HL-60/S4 treated with phorbol 12-myristate 13-acetate at 8.2 ng/mL for 4 days and 3 days (cell line): ENCODE results near the gene GNAT2.

Experiments
- in situ Hi-C: fragments of 300-500 bp; cut with MboI; formaldehyde crosslinking; loops from 2 replicates; pipeline ENCODE4 v1.15.0; 2022; ENCODE audit warnings: low sequenced_read_pairs

The GNAT2 gene

DNA sequence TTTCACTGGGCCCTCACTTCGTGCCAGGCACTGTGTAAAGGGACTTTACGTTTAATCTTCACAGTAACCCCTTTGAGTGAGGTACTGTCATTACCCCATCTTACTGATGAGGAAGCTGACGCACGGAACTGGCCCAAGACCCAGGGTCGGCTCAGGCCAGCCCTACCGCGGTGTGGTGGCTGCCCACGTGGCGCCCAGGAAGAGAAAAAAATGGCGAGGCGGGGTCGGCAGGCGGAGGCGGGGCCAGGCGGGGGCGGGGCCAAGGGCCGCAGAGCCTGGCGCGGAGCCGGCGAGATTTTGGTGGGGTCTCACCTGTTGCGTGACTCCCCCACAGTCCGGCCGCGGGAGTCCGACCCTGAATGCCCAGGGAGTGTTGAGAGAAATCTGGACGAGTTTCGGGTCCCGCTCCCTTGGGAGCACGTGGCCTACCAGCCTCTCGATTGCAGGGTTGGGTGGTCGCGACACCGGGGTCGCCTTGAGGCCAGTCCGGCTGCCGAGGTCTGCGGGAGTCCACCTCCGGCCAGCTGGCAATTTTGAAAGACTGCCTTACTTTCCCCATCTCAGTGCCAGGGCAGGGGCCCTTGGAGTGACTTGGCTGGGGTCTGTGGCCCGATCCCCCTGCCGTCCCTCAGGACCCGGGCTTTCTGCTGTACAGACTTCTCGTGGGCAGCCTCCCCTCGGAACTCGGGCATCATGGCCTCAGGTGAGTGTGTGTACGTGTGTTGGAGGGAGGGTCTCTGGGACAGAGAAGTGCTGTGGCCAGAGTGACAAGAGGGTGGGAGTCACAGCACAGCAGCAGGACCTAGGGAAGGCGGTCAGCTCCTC is at the start of gene GNAT2, which contains the start of gene AMPD2:
TSS of gene GNAT2 (minus strand) at position 41 of the 825 bp plus-strand sequence. CDS start 6,746 bp downstream, outside the sequence.
TSS of gene AMPD2 (plus strand) at position 262 of the 825 bp plus-strand sequence. CDS start 1,339 bp downstream, outside the sequence.
- in situ Hi-C loops: no loop called here

DNA sequence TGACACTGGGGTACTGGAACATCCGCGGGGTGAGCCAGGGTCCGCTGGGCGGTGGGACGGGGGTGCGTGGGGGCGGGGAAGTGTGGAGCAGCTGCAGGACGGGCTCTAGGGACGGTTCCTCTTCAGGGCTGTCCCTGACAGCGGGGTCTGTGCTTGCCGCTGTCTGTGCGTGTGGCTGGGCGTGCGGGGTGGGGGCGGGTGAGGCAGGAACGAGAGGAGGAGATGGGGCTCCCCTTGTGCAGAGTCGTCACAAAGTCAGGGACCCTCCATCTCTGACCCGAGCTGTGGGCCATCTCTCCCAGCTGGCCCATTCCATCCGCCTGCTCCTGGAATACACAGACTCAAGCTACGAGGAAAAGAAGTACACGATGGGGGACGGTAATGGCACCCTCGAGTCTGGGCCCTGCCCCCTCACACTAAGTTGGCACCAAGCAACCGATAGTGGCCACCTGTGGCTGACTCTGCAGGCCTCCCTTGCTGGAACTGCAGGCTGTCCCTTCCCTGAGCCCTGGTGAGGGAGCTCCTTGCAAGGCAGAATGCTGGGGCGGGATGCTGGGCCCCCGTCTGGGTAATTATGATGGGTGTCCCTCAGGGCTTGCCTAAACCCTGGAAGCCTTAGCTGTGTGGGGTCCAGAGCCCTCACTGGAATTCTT is 48.8 kb upstream of the GNAT2 start:
- in situ Hi-C loops: loop anchor here (25.0 kb wide), 1 partner anchor 319 kb away; the partner anchor contains the start of gene AHCYL1

DNA sequence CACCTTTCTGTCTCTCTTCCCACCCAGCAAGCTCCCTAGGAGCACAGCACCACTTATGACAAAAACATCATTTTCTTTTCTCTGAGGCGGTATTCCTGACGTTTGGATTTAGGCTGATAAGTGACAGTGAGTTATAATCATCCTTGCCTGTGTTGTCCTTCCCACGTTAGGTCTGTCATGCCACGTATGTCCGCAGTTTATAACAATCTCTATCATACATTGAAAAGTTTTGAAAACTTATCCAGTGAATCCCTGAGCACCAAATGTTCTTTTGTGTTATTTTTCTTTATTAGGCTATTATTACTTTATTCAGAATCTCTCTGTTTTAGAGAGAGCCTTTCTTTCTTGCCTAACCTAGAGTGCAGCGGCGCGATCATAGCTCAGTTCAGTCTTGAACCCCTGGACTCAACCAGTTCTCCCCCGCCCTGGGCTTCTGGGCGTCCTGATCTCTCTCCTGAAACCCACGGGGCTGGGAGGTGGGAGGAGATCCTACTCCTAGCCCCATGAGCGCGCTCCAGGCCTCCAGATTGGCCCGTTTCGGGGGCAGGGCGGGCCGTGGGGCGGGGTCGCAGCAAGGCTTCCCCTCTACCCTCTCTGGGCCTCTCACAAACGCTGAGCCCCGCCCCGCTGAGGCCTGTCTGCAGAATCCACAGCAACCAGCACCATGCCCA is 48.2 kb upstream of the GNAT2 start, which contains the start of gene GSTM2:
TSS of gene GSTM2 (plus strand) at position 606 of the 671 bp plus-strand sequence. CDS start at position 665, 59 bp downstream.
- in situ Hi-C loops: loop anchor here (25.0 kb wide), 1 partner anchor 320 kb away; the partner anchor contains the start of gene AHCYL1

DNA sequence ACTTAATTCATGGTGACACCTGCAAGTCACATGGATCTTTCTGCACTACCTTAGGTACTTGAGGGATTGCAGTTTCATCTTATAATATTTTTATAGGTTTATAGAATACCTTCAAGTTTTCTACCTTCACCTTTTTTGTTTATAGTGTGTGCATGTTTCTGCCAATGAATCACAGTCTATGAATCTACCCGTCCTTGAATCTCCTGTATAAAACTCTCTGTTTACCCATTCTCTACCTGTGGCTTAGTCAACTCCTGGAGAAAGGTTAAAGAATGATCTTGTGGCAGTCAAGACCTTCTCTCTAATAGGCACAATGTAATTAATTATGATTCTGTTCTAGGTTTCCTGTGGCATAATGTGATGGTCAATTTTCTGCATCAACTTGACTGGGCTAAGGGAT is 45.3 kb upstream of the GNAT2 start:
- in situ Hi-C loops: loop anchor here (25.0 kb wide), 1 partner anchor 323 kb away; the partner anchor contains the start of gene AHCYL1

DNA sequence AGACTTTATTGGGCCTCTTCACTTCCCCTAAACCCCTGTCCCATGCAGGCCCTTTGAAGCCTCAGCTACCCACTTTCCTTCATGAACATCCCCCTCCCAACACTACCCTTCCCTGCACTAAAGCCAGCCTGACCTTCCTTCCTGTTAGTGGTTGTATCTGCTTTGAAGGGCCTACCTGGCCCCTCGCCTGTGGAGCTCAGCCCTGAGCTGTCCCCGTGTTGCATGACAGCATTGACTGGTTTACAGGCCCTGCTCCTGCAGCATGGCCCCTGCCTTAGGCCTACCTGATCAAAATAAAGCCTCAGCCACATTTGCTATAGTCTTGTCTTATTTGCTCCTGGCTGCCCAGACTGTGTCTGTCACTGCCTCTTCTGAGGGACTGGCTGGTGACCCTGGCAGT is 42.0 kb upstream of the GNAT2 start:
- in situ Hi-C loops: loop anchor here (25.0 kb wide), 1 partner anchor 326 kb away; the partner anchor contains the start of gene AHCYL1

DNA sequence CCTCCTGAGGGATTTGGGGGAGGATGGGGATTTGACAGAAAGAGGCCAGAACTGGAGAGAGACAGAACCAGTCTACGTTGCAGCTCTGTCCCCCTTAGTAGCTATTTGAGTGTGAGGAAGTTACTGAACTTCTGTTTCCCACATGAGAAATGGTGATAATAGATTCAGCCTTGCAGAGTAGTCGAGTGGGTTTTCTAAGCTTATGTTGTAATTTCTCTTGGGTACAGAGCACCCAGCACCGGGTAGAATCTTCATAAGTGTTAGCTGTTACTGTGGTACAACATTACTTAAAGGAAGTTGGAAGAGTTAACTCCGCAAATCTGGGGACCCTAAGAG is 41.2 kb upstream of the GNAT2 start:
- in situ Hi-C loops: loop anchor here (25.0 kb wide), 1 partner anchor 327 kb away; the partner anchor contains the start of gene AHCYL1

DNA sequence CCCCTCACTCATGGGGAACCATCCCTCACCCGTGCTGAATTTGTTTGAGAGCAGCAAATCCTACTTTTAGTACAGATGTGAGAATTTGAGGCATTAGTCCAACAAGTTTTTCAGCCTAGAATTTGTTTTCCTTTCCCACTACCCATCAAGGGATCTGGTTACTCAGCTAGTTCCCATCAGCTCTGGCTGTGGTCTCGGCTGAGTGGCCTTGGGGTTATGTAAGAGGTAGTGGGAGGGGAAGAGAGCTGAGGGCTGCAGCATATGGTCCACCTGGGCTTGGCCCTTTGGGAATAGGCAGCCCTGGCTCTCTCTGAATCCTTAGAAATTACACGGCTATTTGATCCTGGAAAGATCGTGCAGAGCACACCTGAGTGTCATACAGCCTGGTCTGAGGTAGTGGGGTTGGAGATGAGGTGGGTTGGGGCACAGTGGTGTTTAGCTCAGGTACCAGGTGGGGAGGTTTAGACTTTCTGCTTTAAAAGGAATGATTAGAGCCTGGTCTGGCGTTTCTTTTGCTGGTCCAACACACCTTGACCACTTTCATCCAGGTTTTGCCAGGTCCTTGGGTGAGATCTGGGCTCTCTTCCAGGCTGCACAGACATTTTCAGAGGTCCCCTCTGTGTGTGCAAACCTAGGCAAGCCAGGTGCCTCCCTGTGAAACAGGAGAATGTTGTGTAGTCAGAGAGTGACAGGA is 40.7 kb upstream of the GNAT2 start:
- in situ Hi-C loops: loop anchor here (25.0 kb wide), 1 partner anchor 327 kb away; the partner anchor contains the start of gene AHCYL1

DNA sequence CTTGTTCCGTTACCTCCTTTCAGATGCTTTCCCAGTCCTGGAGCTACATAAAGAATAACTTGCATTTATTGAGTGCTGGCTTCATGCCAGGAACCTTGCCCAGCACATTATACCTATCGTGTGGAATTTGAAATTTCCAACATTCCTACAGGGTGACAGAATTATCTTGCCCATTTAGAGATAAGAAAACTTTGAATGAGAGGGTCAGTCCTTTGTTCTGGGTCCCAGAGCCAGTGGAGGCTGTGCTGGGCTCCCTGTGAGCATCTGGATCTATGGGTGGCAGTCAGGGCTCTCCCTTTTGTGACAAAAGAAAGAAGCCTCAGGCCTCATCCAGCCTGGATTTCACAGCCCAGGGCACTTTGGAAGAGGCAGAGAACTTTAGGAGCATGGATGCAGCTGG is 39.7 kb upstream of the GNAT2 start:
- in situ Hi-C loops: loop anchor here (25.0 kb wide), 1 partner anchor 328 kb away; the partner anchor contains the start of gene AHCYL1

DNA sequence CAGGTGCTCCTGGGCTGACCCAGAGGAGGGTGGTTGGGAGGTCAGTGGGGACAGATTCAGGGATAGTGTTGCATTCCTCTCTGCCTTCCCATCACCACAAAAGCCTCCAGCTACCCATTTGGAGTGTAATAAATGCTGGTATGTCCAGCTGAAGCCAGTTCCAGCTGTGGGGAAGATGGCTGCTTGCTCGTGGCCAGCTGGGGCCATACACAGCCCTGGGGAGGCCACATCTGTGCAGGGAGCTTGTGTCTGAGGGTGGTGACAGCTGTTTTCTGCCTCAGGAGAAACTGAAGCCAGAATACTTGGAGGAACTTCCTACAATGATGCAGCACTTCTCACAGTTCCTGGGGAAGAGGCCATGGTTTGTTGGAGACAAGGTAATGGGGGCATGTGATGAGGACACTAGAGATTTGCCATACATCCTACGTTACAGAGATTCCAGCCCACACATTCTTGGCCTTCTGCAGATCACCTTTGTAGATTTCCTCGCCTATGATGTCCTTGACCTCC is 39.2 kb upstream of the GNAT2 start:
- in situ Hi-C loops: loop anchor here (25.0 kb wide), 1 partner anchor 329 kb away; the partner anchor contains the start of gene AHCYL1

DNA sequence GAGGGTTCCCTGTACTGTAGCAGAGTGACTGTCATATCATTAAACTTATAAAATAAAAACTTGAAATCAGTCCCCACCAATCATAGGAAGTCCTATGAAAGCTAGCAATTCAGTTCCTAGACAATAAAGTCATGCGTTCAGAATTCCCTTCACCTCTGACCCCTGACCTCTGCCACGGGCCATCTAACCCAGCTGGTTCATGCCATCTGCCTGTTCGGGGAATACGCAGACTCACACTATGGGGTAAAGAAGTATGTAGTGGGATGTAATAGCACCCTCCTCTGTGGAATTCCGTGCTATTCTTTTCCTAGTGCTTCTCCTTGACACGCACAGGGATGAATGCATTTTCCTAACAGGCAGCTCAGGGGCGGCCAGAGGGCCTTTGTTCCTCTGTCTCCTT is 38.6 kb upstream of the GNAT2 start:
- in situ Hi-C loops: loop anchor here (25.0 kb wide), 1 partner anchor 329 kb away; the partner anchor contains the start of gene AHCYL1

DNA sequence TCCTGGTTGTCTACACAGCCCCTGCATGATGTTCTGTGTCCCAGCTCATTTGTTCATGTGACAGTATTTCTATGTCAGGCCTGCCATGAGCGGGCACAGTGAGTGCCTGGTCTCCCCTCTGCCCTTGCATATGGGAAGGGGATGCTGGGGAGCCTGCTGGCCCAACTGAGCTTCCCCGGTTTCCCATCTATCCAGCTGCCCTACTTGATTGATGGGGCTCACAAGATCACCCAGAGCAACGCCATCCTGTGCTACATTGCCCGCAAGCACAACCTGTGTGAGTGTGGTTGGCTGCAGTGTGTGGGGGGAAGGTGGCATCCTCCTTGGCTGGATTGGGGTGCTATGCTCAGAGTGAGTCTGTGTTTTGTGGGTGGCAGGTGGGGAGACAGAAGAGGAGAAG is 38.0 kb upstream of the GNAT2 start:
- in situ Hi-C loops: loop anchor here (25.0 kb wide), 1 partner anchor 330 kb away; the partner anchor contains the start of gene AHCYL1

DNA sequence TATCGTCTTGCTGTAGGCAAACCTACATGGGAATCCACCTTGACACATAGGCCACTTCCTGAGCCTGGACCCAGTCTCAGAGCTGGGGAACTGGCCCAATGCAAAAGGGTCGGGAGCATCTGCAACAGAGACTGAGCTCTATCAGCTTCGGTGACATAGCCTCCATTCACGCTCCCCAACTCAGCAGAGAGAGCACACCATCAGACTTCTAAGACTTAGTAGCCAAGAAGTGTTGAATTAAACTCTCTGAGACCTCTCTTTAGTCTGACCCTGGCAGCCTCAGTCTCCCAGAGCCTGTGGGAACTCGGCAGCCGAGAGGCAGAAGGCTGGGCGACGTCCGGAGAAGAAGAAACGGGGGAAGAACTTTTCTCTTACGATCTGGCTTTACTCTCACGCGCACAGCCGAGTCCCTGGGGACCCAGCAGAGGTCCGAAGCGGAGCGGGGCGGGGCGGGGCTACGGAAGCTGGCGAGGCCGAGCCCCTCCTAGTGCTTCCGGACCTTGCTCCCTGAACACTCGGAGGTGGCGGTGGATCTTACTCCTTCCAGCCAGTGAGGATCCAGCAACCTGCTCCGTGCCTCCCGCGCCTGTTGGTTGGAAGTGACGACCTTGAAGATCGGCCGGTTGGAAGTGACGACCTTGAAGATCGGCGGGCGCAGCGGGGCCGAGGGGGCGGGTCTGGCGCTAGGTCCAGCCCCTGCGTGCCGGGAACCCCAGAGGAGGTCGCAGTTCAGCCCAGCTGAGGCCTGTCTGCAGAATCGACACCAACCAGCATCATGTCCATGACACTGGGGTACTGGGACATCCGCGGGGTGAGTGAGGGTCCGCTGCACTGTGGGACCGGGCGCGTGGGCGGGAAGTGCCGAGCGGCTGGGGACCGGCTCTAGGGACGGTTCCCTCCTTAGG is 36.5 kb upstream of the GNAT2 start, which contains the start of gene GSTM4:
TSS of gene GSTM4 (plus strand) at position 485 of the 905 bp plus-strand sequence. CDS start at position 776, 291 bp downstream.
- in situ Hi-C loops: loop anchor here (25.0 kb wide), 1 partner anchor 331 kb away; the partner anchor contains the start of gene AHCYL1

DNA sequence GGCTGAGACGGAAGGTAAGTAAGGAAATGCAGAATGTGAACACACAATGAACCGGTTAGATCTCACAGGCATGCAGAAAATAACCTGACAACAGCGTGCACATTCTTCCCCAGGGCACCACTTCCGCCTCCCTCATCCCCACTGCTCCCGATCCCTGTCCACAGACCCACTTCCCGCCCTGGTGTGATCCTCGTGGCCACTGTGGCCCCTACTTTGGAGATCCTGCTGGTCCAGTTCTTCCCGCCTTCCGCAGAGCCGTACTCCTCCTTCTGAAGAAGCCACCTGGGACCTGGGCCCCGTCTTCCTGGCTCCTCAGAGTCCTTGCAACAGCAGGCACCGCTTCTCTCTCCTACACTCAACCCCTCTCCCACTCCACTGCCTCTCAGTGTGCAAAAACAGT is 35.1 kb upstream of the GNAT2 start:
- in situ Hi-C loops: loop anchor here (25.0 kb wide), 1 partner anchor 333 kb away; the partner anchor contains the start of gene AHCYL1

DNA sequence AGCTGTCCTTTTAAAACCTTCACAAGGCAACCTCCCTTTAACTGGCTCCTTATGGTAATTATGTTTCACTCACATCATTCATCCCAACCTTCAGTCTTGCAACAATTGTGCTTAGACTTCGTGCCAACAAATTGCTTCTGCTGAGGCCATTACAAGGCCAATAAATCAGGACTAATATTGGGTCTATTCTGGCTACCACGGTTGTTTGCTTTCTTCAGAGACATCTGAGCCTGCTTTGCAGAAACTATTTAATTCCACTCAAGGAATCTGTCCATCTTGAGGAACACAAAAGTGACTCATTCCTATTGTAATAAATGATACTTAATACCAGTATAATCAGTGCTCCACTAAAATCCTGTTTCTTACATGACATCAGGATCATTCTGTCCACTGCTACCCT is 33.9 kb upstream of the GNAT2 start:
- in situ Hi-C loops: loop anchor here (25.0 kb wide), 1 partner anchor 334 kb away; the partner anchor contains the start of gene AHCYL1

DNA sequence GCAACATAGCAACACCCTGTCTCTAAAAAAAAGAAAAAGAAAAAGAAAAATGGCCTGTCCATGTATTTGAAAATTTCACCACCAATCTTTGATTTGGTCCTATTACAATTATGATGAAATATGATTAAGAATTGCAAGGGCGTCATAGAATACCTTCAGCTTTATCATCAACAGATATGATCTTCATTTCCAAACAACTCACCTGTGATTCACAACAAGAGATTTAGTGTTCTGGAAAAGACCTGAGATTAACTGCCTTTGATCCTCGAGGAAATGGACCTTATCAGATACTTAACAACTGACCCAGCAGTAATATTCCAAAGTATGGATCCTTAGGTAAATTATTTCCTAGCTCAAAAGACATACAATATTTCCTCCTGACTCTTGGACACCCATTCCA is 33.0 kb upstream of the GNAT2 start:
- in situ Hi-C loops: loop anchor here (25.0 kb wide), 1 partner anchor 335 kb away; the partner anchor contains the start of gene AHCYL1

DNA sequence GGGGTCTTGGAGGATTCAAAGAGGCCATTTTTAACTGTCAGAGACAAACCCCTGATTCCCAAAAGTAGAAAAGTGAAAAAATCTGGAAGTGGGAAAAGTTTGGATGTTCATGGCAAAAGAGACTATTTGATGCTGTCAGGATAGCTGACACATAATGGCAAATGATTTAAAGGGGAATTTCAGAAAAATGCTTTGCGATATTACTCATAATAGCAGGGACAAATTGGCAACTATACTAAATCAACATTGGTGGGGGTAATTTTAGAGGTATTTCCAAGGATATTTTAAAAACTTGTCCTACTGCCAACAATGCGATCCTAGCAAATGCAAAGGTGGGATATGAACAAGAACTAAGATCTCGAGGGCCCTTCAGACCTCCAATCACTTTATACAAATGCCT is 31.2 kb upstream of the GNAT2 start:
- in situ Hi-C loops: loop anchor here (25.0 kb wide), 1 partner anchor 337 kb away; the partner anchor contains the start of gene AHCYL1

DNA sequence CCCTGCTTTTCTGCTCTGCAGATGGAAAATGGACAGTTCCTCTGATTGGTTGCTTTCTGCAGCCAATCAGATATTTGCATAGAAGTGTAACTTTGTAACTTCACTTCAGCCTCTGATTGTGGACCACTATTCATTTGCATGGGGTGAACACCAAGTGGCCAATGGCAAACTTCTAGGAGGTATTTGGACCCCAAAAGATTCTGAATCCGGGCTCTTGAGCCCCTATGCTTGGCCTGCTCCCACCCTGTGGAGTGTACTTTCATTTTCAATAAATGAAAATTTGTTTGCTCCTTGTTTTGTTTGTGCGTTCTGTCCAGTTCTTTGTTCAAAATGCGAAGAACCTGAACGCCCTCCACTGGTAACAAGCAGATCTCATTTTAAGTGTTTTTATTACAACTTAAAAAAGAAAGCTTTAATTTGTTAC is 30.1 kb upstream of the GNAT2 start:
- in situ Hi-C loops: no loop called here

DNA sequence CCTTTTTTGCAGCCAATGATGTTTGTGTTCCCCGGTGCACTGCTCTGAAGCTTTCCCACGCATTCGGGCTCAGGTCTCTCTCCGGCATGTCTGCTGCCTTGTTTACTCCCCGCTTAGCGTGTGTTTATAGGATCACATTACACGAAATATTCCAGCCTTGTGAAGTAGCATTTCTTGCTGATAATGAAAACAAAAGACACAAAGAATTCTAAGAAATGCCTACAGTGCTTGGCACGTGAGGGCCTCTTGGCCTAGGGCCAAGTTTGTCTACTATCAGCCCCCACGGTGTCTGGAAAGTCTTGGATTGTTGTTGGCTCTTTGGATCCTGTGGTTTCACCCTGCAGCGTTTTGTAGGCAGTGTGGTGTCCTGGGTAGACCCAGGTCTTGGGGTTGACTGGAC is 25.3 kb upstream of the GNAT2 start:
- in situ Hi-C loops: loop anchor here (5.0 kb wide), 1 partner anchor 128 kb away; no protein-coding TSS in a partner anchor
